ENCODE measurements around the gene GRIFIN. TPM values are rescaled to one million over a fixed set of nuclear protein-coding genes. Genes with fewer than 3 reads are reported as not detected.

The GRIFIN gene
- total and polyA plus RNA-seq, 9 of the 15 experiments (the other 6 are each of a cell fraction or from before 2014, with no cell fraction given), result not detected

DNA sequence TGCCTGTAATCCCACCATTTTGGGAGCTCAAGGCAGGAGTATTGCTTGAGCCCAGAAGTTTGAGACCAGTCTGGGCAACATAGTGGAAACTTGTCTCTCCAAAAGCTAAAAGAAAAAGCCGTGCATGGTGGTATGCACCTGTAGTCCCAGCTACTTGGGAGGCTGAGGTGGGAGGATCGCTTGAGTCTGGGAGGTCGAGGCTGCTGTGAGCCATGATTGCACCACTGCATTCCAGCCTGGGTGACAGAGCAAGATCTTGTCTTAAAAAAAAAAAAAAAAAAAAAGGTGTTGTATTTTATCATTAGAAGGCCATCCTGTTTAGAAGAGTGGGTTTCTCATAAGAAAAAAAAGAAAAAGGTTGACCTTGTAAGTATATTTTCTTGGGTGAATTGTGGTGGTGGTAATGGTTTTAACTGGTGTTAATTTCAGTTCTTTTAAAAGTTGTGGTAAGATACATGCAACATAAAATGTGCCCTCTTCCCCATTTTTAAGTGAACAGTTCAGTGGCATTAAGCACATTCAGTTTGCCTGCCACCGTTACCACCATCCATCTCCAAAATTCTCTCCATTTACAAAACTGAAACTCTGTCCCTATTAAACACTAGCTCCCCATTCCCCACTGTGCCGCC lies 34.7 kb downstream of the GRIFIN start:
- WGBS (ENCODE audit: insufficient coverage, low coverage, missing lambda C conversion rate), result 52% methylated on average over 5 of the region's 5 CpGs
- Histone ChIP-seq H3K4me2 (ENCODE audit: insufficient read depth, low read length) (no peak overlapping the region), H3K4me1 (replicated peaks in 1 of 2; ENCODE audit: control insufficient read depth in 2 of 2, insufficient read depth in 2 of 2, low read length in 2 of 2) (peaks cover 0 to 31% of the 10 kb centered on the region in 2 experiments; a peak in 3 of 5 replicates), H3K79me2 (ENCODE audit: control insufficient read depth, insufficient read depth, low read length) (no peaks in the 10 kb centered on the region), H3K9ac (ENCODE audit: insufficient read depth in 1 of 2, low read depth in 2 of 2, low read length in 2 of 2) (no peak overlapping the region), H3K4me3 (no peak overlapping the region), H2AFZ (ENCODE audit: low read depth, low read length) (no peak overlapping the region), H3K27me3 (ENCODE audit: control insufficient read depth in 2 of 2, insufficient read depth in 2 of 2, low read length in 2 of 2) (no peaks in the 10 kb centered on the region), H3K9me1 (ENCODE audit: control insufficient read depth, insufficient read depth, low read length) (peaks cover 5% of the 10 kb centered on the region), H3K36me3 (ENCODE audit: control insufficient read depth, insufficient read depth, low read length) (no peaks in the 10 kb centered on the region), H3K9me3 (replicated peaks; ENCODE audit: control insufficient read depth, insufficient read depth, low read depth, low read length) (no peaks in the 10 kb centered on the region), H3K27ac (ENCODE audit: extremely low read depth, low read depth, low read length) (no peak overlapping the region), H4K20me1 (replicated peaks; ENCODE audit: control insufficient read depth, insufficient read depth, low read length) (no peaks in the 10 kb centered on the region; the same call in 1 of the 2 replicates)
- TF ChIP-seq ZNF384 (IDR thresholded peaks at IDR 0.05; ENCODE audit: low read depth, low read length), result peak; percentile 54
- TF ChIP-seq BCOR (IDR thresholded peaks at IDR 0.05), result peak; percentile 20; the same call in 1 of the 2 replicates
- no peak for TF ChIP-seq CBX2 (IDR thresholded peaks at IDR 0.05; ENCODE audit: insufficient read depth, low read length, poor library complexity, severe bottlenecking)
- TF ChIP-seq ETS2 (tag; IDR thresholded peaks at IDR 0.05; ENCODE audit: borderline replicate concordance, poor library complexity, severe bottlenecking), result no peak
- no peak for TF ChIP-seq FUS (optimal IDR thresholded peaks at IDR 0.05; ENCODE audit: low read depth, low read length)
- no peak for TF ChIP-seq FOXK2 (conservative IDR thresholded peaks at IDR 0.05 in 1 of 2, IDR thresholded peaks at IDR 0.05 in 1 of 2; ENCODE audit: low read depth in 2 of 2)
- TF ChIP-seq EGR1 (conservative IDR thresholded peaks at IDR 0.05), result no peak
- TF ChIP-seq DIDO1 (tag; IDR thresholded peaks at IDR 0.05; ENCODE audit: low read depth), result no peak
- no peak for TF ChIP-seq CAMTA2 (CRISPR knock-in tag; conservative IDR thresholded peaks at IDR 0.05)
- TF ChIP-seq, protein P1, sequence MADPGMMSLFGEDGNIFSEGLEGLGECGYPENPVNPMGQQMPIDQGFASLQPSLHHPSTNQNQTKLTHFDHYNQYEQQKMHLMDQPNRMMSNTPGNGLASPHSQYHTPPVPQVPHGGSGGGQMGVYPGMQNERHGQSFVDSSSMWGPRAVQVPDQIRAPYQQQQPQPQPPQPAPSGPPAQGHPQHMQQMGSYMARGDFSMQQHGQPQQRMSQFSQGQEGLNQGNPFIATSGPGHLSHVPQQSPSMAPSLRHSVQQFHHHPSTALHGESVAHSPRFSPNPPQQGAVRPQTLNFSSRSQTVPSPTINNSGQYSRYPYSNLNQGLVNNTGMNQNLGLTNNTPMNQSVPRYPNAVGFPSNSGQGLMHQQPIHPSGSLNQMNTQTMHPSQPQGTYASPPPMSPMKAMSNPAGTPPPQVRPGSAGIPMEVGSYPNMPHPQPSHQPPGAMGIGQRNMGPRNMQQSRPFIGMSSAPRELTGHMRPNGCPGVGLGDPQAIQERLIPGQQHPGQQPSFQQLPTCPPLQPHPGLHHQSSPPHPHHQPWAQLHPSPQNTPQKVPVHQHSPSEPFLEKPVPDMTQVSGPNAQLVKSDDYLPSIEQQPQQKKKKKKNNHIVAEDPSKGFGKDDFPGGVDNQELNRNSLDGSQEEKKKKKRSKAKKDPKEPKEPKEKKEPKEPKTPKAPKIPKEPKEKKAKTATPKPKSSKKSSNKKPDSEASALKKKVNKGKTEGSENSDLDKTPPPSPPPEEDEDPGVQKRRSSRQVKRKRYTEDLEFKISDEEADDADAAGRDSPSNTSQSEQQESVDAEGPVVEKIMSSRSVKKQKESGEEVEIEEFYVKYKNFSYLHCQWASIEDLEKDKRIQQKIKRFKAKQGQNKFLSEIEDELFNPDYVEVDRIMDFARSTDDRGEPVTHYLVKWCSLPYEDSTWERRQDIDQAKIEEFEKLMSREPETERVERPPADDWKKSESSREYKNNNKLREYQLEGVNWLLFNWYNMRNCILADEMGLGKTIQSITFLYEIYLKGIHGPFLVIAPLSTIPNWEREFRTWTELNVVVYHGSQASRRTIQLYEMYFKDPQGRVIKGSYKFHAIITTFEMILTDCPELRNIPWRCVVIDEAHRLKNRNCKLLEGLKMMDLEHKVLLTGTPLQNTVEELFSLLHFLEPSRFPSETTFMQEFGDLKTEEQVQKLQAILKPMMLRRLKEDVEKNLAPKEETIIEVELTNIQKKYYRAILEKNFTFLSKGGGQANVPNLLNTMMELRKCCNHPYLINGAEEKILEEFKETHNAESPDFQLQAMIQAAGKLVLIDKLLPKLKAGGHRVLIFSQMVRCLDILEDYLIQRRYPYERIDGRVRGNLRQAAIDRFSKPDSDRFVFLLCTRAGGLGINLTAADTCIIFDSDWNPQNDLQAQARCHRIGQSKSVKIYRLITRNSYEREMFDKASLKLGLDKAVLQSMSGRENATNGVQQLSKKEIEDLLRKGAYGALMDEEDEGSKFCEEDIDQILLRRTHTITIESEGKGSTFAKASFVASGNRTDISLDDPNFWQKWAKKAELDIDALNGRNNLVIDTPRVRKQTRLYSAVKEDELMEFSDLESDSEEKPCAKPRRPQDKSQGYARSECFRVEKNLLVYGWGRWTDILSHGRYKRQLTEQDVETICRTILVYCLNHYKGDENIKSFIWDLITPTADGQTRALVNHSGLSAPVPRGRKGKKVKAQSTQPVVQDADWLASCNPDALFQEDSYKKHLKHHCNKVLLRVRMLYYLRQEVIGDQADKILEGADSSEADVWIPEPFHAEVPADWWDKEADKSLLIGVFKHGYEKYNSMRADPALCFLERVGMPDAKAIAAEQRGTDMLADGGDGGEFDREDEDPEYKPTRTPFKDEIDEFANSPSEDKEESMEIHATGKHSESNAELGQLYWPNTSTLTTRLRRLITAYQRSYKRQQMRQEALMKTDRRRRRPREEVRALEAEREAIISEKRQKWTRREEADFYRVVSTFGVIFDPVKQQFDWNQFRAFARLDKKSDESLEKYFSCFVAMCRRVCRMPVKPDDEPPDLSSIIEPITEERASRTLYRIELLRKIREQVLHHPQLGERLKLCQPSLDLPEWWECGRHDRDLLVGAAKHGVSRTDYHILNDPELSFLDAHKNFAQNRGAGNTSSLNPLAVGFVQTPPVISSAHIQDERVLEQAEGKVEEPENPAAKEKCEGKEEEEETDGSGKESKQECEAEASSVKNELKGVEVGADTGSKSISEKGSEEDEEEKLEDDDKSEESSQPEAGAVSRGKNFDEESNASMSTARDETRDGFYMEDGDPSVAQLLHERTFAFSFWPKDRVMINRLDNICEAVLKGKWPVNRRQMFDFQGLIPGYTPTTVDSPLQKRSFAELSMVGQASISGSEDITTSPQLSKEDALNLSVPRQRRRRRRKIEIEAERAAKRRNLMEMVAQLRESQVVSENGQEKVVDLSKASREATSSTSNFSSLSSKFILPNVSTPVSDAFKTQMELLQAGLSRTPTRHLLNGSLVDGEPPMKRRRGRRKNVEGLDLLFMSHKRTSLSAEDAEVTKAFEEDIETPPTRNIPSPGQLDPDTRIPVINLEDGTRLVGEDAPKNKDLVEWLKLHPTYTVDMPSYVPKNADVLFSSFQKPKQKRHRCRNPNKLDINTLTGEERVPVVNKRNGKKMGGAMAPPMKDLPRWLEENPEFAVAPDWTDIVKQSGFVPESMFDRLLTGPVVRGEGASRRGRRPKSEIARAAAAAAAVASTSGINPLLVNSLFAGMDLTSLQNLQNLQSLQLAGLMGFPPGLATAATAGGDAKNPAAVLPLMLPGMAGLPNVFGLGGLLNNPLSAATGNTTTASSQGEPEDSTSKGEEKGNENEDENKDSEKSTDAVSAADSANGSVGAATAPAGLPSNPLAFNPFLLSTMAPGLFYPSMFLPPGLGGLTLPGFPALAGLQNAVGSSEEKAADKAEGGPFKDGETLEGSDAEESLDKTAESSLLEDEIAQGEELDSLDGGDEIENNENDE (IDR thresholded peaks at IDR 0.05; ENCODE audit: low read depth, low read length), result no peak
- TF ChIP-seq ZFPM2 (CRISPR knock-in tag; IDR thresholded peaks at IDR 0.05), result no peak
- DNase-seq (ENCODE audit: extremely low read depth in 1 of 4, low spot score in 3 of 4) (no peak), FAIRE-seq (peak; percentile 11), ATAC-seq (no peak)
- POLR2A ChIA-PET, result interaction anchor here (1.5 kb wide), 1 partner anchor 10 kb away, joined by 6 read pairs; no protein-coding TSS in a partner anchor
- in situ Hi-C loops (cut with MboI) (no loop called here), intact Hi-C loops (cut with micrococcal nuclease) (no loop called here)
- CTCF ChIA-PET (ENCODE audit: low intra/inter-chr PET ratio), result interaction anchor here (1.2 kb wide), 1 partner anchor 29 kb away, joined by 3 read pairs; no protein-coding TSS in a partner anchor
- BruUV-seq (replicated peaks), result no TSS peak
